Activated naive CD8-positive, alpha-beta T cell (primary cell): ENCODE results near the gene FCN1.

Experiments
- H3K27ac Mint-ChIP-seq: one replicate; pipeline ENCODE4 v1.8.0; 2021; ENCODE audit warnings: mixed read lengths
- H3K27me3 Mint-ChIP-seq: one replicate; pipeline ENCODE4 v1.8.0; 2021; ENCODE audit warnings: mixed read lengths
- H3K36me3 Mint-ChIP-seq: one replicate; pipeline ENCODE4 v1.8.0; 2021; ENCODE audit warnings: mixed read lengths
- H3K4me1 Mint-ChIP-seq: one replicate; pipeline ENCODE4 v1.8.0; 2021; ENCODE audit warnings: low read depth, mixed read lengths
- H3K4me3 Mint-ChIP-seq: one replicate; pipeline ENCODE4 v1.8.0; 2021; ENCODE audit warnings: mild to moderate bottlenecking, mixed read lengths
- H3K9me3 Mint-ChIP-seq: one replicate; pipeline ENCODE4 v1.8.0; 2021; ENCODE audit warnings: low read depth, mixed read lengths

Gene FCN1

DNA sequence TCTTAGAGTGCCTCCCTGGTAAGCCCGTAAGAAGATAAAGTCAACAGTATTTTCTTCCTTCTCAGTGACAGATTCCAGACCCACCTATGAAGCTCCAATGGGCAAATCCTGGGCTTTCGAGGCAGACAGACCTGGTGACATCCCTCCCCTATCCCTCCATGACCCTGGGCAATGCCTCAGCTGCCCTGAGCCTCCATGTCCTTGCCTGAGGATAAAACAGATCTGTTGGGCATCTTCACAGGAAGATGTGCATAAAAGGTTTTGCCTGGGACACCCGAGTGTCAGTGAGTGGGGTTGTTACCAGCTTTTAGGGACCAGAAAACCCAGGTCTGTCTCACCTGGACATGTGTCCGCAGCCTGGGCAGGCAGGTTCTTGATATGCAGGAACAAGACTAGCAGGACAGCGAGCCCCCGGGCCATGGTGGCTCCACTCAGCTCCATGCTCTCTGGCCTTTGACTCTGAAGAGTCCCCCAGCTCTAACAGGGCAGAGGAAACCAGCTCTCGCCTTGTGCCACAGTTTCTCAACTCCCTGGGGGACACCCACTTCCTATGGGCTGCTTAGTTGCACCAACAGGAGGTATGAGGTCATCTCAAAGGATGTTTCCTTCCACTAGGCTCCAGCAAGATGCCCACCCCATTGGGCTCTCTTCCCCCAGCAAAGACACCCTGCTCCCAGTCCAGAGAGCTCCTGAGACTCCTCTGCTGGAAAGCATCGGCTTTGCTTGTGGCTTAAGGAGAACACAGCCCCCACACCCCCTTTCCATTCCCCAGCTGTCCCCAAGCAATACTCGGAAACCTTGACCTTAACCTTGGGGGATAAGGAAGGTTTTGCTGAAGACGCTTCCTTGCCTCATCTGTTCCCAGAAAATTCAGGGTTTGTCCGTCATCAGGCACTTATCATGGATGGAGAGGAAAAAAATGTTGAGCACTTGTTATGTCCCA is at the start of gene FCN1:
FCN1 (minus strand) TSS at position 482 of the 943 bp plus-strand sequence; CDS start at position 441, 41 bp downstream.
- Mint-ChIP-seq H3K27ac (no peak within 1 kb of the TSS), H3K36me3 (no peaks in the 10 kb centered on the region), H3K9me3 (peaks cover 10% of the 10 kb centered on the region), H3K27me3 (peaks cover 6% of the 10 kb centered on the region), H3K4me1 (no peaks in the 10 kb centered on the region), H3K4me3 (no peak within 1 kb of the TSS)

DNA sequence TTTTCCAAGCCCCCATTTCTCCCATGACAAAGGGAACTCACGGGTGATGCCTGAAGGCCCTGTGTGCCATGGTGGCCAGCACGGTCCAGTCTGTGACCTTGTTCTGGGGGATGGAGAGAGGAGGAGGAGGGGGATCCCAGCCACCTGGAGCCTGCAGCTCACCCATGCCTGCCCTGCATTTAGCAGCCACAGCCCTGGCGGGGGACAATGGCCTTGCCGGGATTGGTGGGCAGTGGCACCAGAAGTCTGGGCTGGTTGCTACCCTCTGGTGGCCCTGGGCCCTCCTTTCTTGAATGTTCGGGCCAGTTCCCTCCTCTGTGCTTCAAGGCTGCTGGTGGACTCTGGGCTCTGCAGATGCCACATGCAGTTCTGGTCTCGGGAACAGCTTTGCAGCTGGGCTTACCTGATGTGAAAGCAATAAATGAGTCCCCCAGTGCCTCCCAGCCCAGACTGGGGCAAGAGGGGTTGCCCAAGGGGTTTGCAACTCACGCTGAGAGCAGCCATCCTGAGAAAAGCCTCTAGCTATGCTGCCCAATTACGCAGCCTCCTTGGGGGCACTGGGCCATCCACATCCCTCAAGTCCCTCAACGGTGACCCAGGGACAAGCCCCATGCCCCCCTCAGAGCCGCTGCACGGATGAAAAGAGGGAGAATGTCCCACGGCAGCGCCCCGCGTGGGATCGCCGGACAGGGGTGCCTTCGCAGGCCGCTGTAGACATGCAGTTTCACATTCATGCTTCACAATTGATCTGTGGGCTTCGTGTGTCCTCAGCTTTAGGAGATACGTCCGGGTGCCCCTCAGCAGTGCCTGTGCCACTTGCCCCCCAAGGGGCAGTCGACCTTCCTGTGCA is 49.2 kb upstream of the FCN1 start:
- Mint-ChIP-seq H3K9me3 (no peaks in the 10 kb centered on the region), H3K4me1 (no peaks in the 10 kb centered on the region), H3K27ac (no peak overlapping the region), H3K36me3 (no peaks in the 10 kb centered on the region), H3K27me3 (no peaks in the 10 kb centered on the region), H3K4me3 (no peak overlapping the region)

GRCh38 chr9:134966270-134966669 is 48.6 kb upstream of the FCN1 start:
- Mint-ChIP-seq H3K36me3 (no peaks in the 10 kb centered on the region), H3K4me3 (no peak overlapping the region), H3K4me1 (no peaks in the 10 kb centered on the region), H3K27ac (no peak overlapping the region), H3K9me3 (no peaks in the 10 kb centered on the region), H3K27me3 (no peaks in the 10 kb centered on the region)

DNA sequence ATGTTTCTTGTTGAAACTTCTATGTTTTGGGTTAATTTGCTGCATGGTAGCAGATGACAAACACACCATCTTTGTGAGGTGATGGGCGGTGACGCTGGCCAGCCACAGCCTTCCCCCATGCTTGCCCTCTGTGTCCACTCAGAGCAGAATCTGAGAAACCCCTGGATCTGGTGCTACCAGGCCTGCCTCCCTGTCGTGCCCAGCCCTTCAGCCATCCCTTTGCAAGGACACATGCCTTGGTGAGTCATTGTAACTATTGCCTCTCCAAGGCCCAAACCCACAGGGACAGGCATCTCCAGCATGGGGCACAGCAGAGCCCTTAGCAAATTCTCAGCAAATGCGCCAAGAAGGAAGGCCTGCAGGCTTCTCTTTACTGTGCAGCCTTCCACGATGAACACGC is 48.1 kb upstream of the FCN1 start:
- Mint-ChIP-seq H3K4me1 (no peaks in the 10 kb centered on the region), H3K36me3 (no peaks in the 10 kb centered on the region), H3K27me3 (no peaks in the 10 kb centered on the region), H3K4me3 (no peak overlapping the region), H3K27ac (no peak overlapping the region), H3K9me3 (no peaks in the 10 kb centered on the region)

- Mint-ChIP-seq H3K4me3 (no peak overlapping the region), H3K9me3 (no peaks in the 10 kb centered on the region), H3K4me1 (no peaks in the 10 kb centered on the region), H3K36me3 (no peaks in the 10 kb centered on the region), H3K27ac (no peak overlapping the region), H3K27me3 (no peaks in the 10 kb centered on the region)
Observed at GRCh38 chr9:134965411-134965810, 47.7 kb upstream of the FCN1 start.

DNA sequence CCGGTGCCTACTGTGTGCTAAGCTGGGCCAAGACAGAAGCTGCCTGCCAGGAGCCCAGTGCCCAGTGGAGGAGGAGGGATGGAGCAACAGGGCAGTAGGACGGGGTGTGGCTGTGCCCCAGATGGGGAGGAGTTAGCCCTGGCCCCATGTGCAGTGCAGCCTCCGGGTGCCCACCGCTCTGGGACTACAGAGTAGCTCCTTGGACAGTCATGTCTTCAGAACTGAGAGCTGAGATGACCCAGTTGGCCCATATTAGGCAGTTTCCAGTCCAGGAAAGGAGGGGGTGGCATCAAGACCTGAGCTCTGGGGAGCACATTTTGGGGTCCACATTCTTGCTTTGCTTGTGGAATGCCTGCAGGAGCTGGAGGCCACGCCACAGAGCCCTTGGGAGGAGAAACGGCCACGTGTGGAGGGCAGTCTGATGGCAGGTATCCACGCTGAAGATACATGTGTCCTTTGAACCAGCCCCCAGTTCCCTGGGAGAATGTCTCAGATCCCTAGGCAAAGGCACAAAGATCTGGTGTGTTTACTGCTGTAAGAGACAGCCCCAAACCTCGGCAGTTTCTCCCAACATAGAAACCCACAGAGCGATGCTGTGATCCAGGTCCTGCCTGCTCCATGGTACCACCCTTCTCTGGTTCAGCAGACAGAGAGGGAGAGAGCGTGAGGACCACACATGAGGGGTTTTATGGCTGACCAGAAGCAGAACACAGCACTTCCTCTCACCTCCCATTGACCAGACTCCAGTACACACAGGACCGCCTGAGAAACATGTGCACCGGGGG is 46.8 kb upstream of the FCN1 start:
- no peaks in the 10 kb centered on the region for H3K36me3 Mint-ChIP-seq
- no peak overlapping the region for H3K4me3 Mint-ChIP-seq
- no peaks in the 10 kb centered on the region for H3K27me3 Mint-ChIP-seq
- no peaks in the 10 kb centered on the region for H3K4me1 Mint-ChIP-seq
- no peaks in the 10 kb centered on the region for H3K9me3 Mint-ChIP-seq
- no peak overlapping the region for H3K27ac Mint-ChIP-seq

DNA sequence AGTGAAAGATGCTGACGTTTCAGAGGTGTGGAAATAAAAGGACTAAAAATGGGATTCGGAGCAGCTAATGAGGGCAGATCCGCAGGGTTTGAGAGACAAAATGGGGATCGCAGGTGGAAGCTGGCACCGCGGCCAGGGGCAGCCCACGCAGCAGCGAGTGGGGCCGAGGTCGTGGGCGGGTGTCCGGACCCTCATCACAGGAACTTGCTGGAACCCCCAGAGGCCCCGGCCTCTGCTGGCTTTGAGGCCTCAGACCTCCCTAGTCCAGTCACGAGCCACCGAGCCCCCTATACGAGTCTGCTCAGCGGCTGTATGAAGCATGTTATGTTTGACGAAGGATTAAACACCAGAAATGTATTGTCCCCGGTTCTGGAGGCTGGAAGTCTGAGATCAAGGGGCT is 45.8 kb upstream of the FCN1 start:
- H3K36me3 Mint-ChIP-seq: no peaks in the 10 kb centered on the region
- no peak overlapping the region for H3K4me3 Mint-ChIP-seq
- H3K27me3 Mint-ChIP-seq: no peaks in the 10 kb centered on the region
- no peaks in the 10 kb centered on the region for H3K4me1 Mint-ChIP-seq
- H3K27ac Mint-ChIP-seq: no peak overlapping the region
- no peaks in the 10 kb centered on the region for H3K9me3 Mint-ChIP-seq

- Mint-ChIP-seq H3K27me3 (no peaks in the 10 kb centered on the region), H3K4me3 (no peak overlapping the region), H3K4me1 (no peaks in the 10 kb centered on the region), H3K36me3 (no peaks in the 10 kb centered on the region), H3K9me3 (no peaks in the 10 kb centered on the region), H3K27ac (no peak overlapping the region)
Observed at GRCh38 chr9:134962973-134963364, 45.3 kb upstream of the FCN1 start.

DNA sequence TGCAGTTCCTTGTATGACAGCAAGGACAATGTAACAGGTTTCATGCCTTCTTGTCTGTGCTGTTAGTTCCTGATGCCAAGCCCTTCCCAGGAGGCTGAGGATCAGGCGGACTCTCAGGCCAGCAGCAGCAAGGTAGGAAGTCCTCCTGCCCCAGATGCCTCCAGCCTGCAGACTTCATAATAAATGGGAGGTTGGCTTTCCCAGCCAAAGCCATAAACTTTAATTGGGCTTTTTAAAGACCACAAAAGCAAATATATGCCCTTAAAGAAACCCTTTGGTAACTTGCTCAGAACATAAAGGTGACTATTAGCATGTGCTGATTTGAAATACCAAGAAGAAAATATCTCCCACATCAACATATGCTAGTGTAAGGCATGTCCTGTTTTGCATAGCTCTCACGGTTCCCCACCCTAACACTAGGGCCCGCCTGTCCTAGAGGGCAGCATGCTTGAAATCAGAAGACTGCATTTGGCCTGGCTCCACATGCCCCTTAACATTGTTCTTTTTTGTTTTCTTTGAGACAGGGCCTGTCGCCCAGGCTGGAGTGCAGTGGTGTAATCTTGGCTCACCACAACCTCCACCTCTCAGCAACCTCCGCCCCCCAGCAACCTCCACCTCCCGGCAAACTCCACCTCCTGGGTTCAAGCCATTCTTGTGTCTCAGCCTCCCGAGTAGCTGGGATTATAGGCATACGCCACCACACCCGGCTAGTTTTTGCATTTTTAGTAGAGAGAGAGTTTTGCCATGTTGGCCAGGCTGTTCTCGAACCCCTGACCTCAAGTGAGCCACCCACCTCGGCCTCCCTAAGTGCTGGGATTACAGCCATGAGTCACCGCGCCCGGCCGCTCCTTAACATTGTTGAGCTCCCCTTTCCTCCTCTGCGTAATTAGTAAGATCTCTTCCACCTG is 44.6 kb upstream of the FCN1 start:
- no peaks in the 10 kb centered on the region for H3K27me3 Mint-ChIP-seq
- H3K9me3 Mint-ChIP-seq: no peaks in the 10 kb centered on the region
- H3K4me1 Mint-ChIP-seq: no peaks in the 10 kb centered on the region
- no peaks in the 10 kb centered on the region for H3K36me3 Mint-ChIP-seq
- no peak overlapping the region for H3K27ac Mint-ChIP-seq
- no peak overlapping the region for H3K4me3 Mint-ChIP-seq

- no peak overlapping the region for H3K27ac Mint-ChIP-seq
- no peaks in the 10 kb centered on the region for H3K27me3 Mint-ChIP-seq
- H3K4me3 Mint-ChIP-seq: no peak overlapping the region
- no peaks in the 10 kb centered on the region for H3K4me1 Mint-ChIP-seq
- no peaks in the 10 kb centered on the region for H3K9me3 Mint-ChIP-seq
- H3K36me3 Mint-ChIP-seq: no peaks in the 10 kb centered on the region
Observed at GRCh38 chr9:134961331-134962064, 43.8 kb upstream of the FCN1 start.

- Mint-ChIP-seq H3K27me3 (no peaks in the 10 kb centered on the region), H3K4me3 (no peak overlapping the region), H3K27ac (no peak overlapping the region), H3K4me1 (no peaks in the 10 kb centered on the region), H3K9me3 (no peaks in the 10 kb centered on the region), H3K36me3 (no peaks in the 10 kb centered on the region)
Observed at GRCh38 chr9:134960701-134961181, 43.0 kb upstream of the FCN1 start.

GRCh38 chr9:134959971-134960310 is 42.2 kb upstream of the FCN1 start:
- H3K27me3 Mint-ChIP-seq: no peaks in the 10 kb centered on the region
- H3K27ac Mint-ChIP-seq: no peak overlapping the region
- no peaks in the 10 kb centered on the region for H3K36me3 Mint-ChIP-seq
- H3K4me1 Mint-ChIP-seq: no peaks in the 10 kb centered on the region
- H3K4me3 Mint-ChIP-seq: no peak overlapping the region
- no peaks in the 10 kb centered on the region for H3K9me3 Mint-ChIP-seq

DNA sequence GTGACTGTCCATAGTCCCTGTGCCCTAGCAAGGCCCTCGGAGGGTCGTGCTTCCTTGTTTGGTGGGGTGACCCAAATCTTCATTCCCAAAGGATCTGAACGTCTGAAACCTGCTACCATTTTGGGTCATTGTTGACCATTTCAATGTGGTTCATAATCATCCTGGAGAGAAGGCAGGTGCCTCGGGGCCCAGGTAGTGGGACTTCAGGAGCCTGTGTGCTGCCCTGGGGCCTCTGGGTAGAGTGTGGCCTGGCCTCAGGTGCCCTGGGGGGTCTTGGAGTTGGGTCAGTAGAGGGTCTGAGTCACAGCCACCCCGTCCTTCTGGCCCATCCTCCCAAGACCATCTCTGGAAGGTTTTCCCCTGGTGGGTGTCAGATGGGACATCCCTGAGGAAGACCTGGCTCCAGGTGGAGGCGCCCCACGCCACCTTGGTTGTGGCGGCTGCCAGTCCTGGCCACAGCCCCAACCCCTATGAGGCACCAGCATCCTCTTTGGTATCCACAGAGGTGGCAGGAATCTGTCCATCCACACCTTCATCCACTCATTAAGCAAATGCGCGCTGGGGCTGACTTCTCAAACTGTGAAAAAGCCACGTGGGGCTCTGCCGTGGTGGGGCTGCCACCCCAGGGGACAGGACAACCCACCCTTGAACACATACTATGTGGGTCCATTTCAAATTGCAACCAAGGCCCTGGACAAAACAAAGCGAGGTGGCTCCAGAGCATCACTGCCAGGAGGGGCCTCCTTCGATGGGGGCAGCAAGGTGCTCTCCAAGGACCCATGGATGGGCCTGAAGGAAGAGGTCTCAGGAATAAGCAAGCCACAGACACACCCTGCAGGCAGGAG is 41.6 kb upstream of the FCN1 start:
- no peaks in the 10 kb centered on the region for H3K36me3 Mint-ChIP-seq
- H3K27me3 Mint-ChIP-seq: no peaks in the 10 kb centered on the region
- H3K4me3 Mint-ChIP-seq: no peak overlapping the region
- H3K4me1 Mint-ChIP-seq: no peaks in the 10 kb centered on the region
- H3K9me3 Mint-ChIP-seq: no peaks in the 10 kb centered on the region
- no peak overlapping the region for H3K27ac Mint-ChIP-seq
